ENCODE measurements around the gene GK2.

Gene GK2

GRCh38 chr4:79402332-79402851, 5.6 kb downstream of the GK2 start:
- TF ChIP-seq MAX (IDR thresholded peaks at IDR 0.05; ENCODE audit: low read depth, low read length) = no peak
- no peak for TF ChIP-seq CTCF (IDR thresholded peaks at IDR 0.05; ENCODE audit: low read depth, low read length)
- TF ChIP-seq POLR2A (IDR thresholded peaks at IDR 0.05; ENCODE audit: extremely low read depth, insufficient read length) = no peak
- no peak for TF ChIP-seq MYC (IDR thresholded peaks at IDR 0.05; ENCODE audit: low read depth, low read length)
- no peak overlapping the region for H3K4me3 ChIP-seq (ENCODE audit: low read depth, low read length)
- no peak for DNase-seq (ENCODE audit: low read depth)

DNA sequence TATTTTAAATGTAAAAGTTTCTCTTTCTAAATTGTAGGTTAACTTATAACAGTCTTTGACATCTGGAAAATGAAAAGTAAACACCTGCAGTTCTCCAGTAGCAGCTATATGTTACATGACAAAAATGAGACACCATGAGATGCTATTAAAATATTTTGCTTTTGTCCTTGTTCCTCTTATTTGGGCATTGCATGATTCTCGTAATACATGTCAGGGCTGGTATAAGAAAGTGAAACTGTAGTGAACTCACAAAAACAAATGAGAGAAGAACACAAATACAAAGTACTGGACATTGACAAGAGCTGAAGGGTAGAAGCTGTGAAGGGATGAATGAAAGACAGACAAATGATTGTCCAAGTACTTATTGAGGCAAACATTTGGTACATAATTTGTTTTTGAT, 9.0 kb downstream of the GK2 start:
- no peak overlapping the region for H3K4me3 ChIP-seq (ENCODE audit: low read depth, low read length)
- DNase-seq (ENCODE audit: low read depth) = no peak
- no peak for TF ChIP-seq MAX (IDR thresholded peaks at IDR 0.05; ENCODE audit: low read depth, low read length)
- TF ChIP-seq CTCF (IDR thresholded peaks at IDR 0.05; ENCODE audit: low read depth, low read length) = no peak
- TF ChIP-seq POLR2A (IDR thresholded peaks at IDR 0.05; ENCODE audit: extremely low read depth, insufficient read length) = no peak
- no peak for TF ChIP-seq MYC (IDR thresholded peaks at IDR 0.05; ENCODE audit: low read depth, low read length)

DNA sequence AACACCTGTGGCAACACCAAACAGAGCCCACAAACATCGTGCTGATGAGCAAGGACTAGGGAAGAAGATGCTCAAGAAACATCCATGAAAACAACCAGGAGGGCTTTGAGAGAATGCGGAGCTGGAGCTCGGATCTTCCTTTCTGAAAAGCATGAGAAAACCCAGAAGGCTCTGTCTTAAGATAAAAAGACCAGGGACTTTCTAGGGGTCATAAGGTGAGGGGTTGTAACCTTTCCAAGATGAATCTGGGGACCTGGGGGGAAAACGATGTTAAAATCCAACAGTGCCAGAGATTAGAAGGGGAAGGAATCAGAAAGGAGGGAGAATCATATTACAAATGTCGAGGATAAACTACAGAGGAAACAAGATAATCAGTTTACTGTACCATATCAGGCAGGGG, 10.1 kb downstream of the GK2 start:
- DNase-seq (ENCODE audit: low read depth) = no peak
- TF ChIP-seq POLR2A (IDR thresholded peaks at IDR 0.05; ENCODE audit: extremely low read depth, insufficient read length) (no peak), MYC (IDR thresholded peaks at IDR 0.05; ENCODE audit: low read depth, low read length) (no peak), CTCF (IDR thresholded peaks at IDR 0.05; ENCODE audit: low read depth, low read length) (no peak), MAX (IDR thresholded peaks at IDR 0.05; ENCODE audit: low read depth, low read length) (no peak)
- no peak overlapping the region for H3K4me3 ChIP-seq (ENCODE audit: low read depth, low read length)

DNA sequence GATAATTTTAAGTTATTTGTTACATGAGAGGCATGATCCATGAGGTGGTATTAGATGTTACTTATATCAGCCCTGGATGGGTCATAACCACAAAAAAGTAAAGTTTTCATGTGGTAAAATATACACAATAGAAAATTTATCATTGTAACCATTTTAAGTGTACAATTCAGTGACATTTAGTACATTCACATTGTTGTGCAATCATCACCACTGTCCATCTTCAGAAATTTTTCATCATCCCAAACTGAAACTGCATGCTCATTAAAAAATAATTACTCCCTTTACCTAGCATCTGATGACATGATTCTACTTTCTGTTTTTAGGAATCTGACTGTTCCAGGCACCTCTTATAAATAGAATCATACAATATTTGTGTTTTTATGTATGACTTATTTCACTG, 11.2 kb downstream of the GK2 start:
- TF ChIP-seq POLR2A (IDR thresholded peaks at IDR 0.05; ENCODE audit: extremely low read depth, insufficient read length) (no peak), CTCF (IDR thresholded peaks at IDR 0.05; ENCODE audit: low read depth, low read length) (no peak), MAX (IDR thresholded peaks at IDR 0.05; ENCODE audit: low read depth, low read length) (no peak), MYC (IDR thresholded peaks at IDR 0.05; ENCODE audit: low read depth, low read length) (no peak)

DNA sequence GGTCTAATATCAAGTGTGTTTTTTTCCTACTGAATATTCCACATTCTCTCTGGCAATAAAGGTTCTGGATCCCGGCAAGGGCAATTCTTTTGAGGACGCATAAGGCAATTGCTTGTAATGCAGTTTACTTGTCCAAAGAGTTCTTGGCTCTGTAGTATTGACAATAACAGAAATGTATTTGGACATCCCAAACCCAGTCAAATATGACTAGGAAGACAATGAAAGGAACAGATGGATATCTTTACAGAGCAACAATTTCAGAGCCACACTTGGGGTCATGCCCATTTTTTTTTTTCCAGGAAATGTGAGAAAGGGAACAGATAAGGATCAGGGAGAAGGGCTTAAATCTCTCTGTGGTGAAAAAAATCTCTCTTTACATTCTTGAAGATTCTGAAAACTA, 12.2 kb downstream of the GK2 start:
- TF ChIP-seq MYC (IDR thresholded peaks at IDR 0.05; ENCODE audit: low read depth, low read length) (no peak), POLR2A (IDR thresholded peaks at IDR 0.05; ENCODE audit: extremely low read depth, insufficient read length) (no peak), MAX (IDR thresholded peaks at IDR 0.05; ENCODE audit: low read depth, low read length) (no peak), CTCF (IDR thresholded peaks at IDR 0.05; ENCODE audit: low read depth, low read length) (no peak)
- no peak for DNase-seq (ENCODE audit: low read depth)
- H3K4me3 ChIP-seq (ENCODE audit: low read depth, low read length) = no peak overlapping the region

More for the DNA sequence above, 11.2 kb downstream of the GK2 start:
- no peak overlapping the region for H3K4me3 ChIP-seq (ENCODE audit: low read depth, low read length)
- no peak for DNase-seq (ENCODE audit: low read depth)
